ENCODE measurements around the gene DLG2. TPM values are rescaled to one million over a fixed set of nuclear protein-coding genes. Genes with fewer than 3 reads are reported as not detected.

DLG2 gene
- total and polyA plus RNA-seq, 4 donors = 0.30 to 5.5 (median 0.68) TPM

- H3K4me3 ChIP-seq (ENCODE audit: low read depth in 1 of 3, low read length in 3 of 3) = no peak overlapping the region
- TF ChIP-seq HNF4G (IDR thresholded peaks at IDR 0.05) (no peak), GABPA (IDR thresholded peaks at IDR 0.05 in 1 of 2, conservative IDR thresholded peaks at IDR 0.05 in 1 of 2) (no peak), YY1 (IDR thresholded peaks at IDR 0.05) (no peak), FOXA2 (IDR thresholded peaks at IDR 0.05) (no peak), EGR1 (IDR thresholded peaks at IDR 0.05; ENCODE audit: low read depth in 2 of 2) (no peak), NR2F2 (IDR thresholded peaks at IDR 0.05) (no peak), RAD21 (IDR thresholded peaks at IDR 0.05) (no peak)
- TF ChIP-seq, protein P1, sequence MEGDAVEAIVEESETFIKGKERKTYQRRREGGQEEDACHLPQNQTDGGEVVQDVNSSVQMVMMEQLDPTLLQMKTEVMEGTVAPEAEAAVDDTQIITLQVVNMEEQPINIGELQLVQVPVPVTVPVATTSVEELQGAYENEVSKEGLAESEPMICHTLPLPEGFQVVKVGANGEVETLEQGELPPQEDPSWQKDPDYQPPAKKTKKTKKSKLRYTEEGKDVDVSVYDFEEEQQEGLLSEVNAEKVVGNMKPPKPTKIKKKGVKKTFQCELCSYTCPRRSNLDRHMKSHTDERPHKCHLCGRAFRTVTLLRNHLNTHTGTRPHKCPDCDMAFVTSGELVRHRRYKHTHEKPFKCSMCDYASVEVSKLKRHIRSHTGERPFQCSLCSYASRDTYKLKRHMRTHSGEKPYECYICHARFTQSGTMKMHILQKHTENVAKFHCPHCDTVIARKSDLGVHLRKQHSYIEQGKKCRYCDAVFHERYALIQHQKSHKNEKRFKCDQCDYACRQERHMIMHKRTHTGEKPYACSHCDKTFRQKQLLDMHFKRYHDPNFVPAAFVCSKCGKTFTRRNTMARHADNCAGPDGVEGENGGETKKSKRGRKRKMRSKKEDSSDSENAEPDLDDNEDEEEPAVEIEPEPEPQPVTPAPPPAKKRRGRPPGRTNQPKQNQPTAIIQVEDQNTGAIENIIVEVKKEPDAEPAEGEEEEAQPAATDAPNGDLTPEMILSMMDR (IDR thresholded peaks at IDR 0.05; ENCODE audit: low read depth, low read length, missing input control) = no peak
- no peak overlapping the region for H3K9ac ChIP-seq (ENCODE audit: low read depth in 1 of 2, low read length in 2 of 2)
- H3K27me3 ChIP-seq (ENCODE audit: control insufficient read depth in 4 of 4, insufficient read depth in 4 of 4, low read length in 3 of 4) = no peaks in the 10 kb centered on the region
- H3K9me3 ChIP-seq (ENCODE audit: control insufficient read depth in 4 of 4, low read length in 3 of 4) = no peaks in the 10 kb centered on the region
- no peaks in the 10 kb centered on the region for H3K36me3 ChIP-seq (ENCODE audit: control insufficient read depth in 4 of 4, insufficient read depth in 3 of 4, low read depth in 1 of 4, low read length in 3 of 4)
- no peak for DNase-seq (ENCODE audit: low spot score)
- H3K4me1 ChIP-seq (ENCODE audit: control insufficient read depth in 4 of 4, insufficient read depth in 4 of 4, low read length in 3 of 4) = no peaks in the 10 kb centered on the region
- no peak overlapping the region for H3K27ac ChIP-seq (ENCODE audit: low read depth in 1 of 2, low read length in 2 of 2)
These were observed 942.0 kb downstream of the DLG2 start for GRCh38 chr11:84685149-84685548.

- TF ChIP-seq SP1 (IDR thresholded peaks at IDR 0.05) (no peak), HNF4G (IDR thresholded peaks at IDR 0.05) (no peak), YY1 (IDR thresholded peaks at IDR 0.05) (no peak), FOXA1 (IDR thresholded peaks at IDR 0.05) (no peak), HNF4A (conservative IDR thresholded peaks at IDR 0.05) (no peak), GABPA (IDR thresholded peaks at IDR 0.05 in 1 of 2, conservative IDR thresholded peaks at IDR 0.05 in 1 of 2) (no peak), NR2F2 (IDR thresholded peaks at IDR 0.05) (no peak), FOXA2 (IDR thresholded peaks at IDR 0.05) (no peak), RAD21 (IDR thresholded peaks at IDR 0.05) (no peak)
- TF ChIP-seq, protein P2, sequence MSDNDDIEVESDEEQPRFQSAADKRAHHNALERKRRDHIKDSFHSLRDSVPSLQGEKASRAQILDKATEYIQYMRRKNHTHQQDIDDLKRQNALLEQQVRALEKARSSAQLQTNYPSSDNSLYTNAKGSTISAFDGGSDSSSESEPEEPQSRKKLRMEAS (IDR thresholded peaks at IDR 0.05) = no peak
- TF ChIP-seq, protein P1 (IDR thresholded peaks at IDR 0.05; ENCODE audit: low read depth, low read length, missing input control) = no peak
- no peak for DNase-seq (ENCODE audit: low spot score)
- Histone ChIP-seq H3K9me3 (ENCODE audit: control insufficient read depth in 4 of 4, low read length in 3 of 4) (no peaks in the 10 kb centered on the region), H3K4me3 (ENCODE audit: low read depth in 1 of 3, low read length in 3 of 3) (no peak overlapping the region), H3K27ac (ENCODE audit: low read depth in 1 of 2, low read length in 2 of 2) (no peak overlapping the region), H3K9ac (ENCODE audit: low read depth in 1 of 2, low read length in 2 of 2) (no peak overlapping the region), H3K36me3 (ENCODE audit: control insufficient read depth in 4 of 4, insufficient read depth in 3 of 4, low read depth in 1 of 4, low read length in 3 of 4) (no peaks in the 10 kb centered on the region), H3K4me1 (ENCODE audit: control insufficient read depth in 4 of 4, insufficient read depth in 4 of 4, low read length in 3 of 4) (no peaks in the 10 kb centered on the region), H3K27me3 (ENCODE audit: control insufficient read depth in 4 of 4, insufficient read depth in 4 of 4, low read length in 3 of 4) (no peaks in the 10 kb centered on the region)
- 64% methylated on average over 2 of the region's 2 CpGs for WGBS
These were observed 945.7 kb downstream of the DLG2 start for GRCh38 chr11:84681456-84681855.

- Histone ChIP-seq H3K9me3 (ENCODE audit: control insufficient read depth in 4 of 4, low read length in 3 of 4) (no peaks in the 10 kb centered on the region), H3K4me3 (ENCODE audit: low read depth in 1 of 3, low read length in 3 of 3) (no peak overlapping the region), H3K4me1 (ENCODE audit: control insufficient read depth in 4 of 4, insufficient read depth in 4 of 4, low read length in 3 of 4) (no peaks in the 10 kb centered on the region), H3K36me3 (ENCODE audit: control insufficient read depth in 4 of 4, insufficient read depth in 3 of 4, low read depth in 1 of 4, low read length in 3 of 4) (no peaks in the 10 kb centered on the region), H3K27me3 (ENCODE audit: control insufficient read depth in 4 of 4, insufficient read depth in 4 of 4, low read length in 3 of 4) (no peaks in the 10 kb centered on the region), H3K27ac (ENCODE audit: low read depth in 1 of 2, low read length in 2 of 2) (no peak overlapping the region), H3K9ac (ENCODE audit: low read depth in 1 of 2, low read length in 2 of 2) (no peak overlapping the region)
- no peak for DNase-seq (ENCODE audit: low spot score)
- 66% methylated on average over 5 of the region's 5 CpGs for WGBS
- TF ChIP-seq FOXA1 (IDR thresholded peaks at IDR 0.05) (no peak), YY1 (IDR thresholded peaks at IDR 0.05) (no peak), RXRA (IDR thresholded peaks at IDR 0.05) (no peak), HNF4G (IDR thresholded peaks at IDR 0.05) (no peak), RAD21 (IDR thresholded peaks at IDR 0.05) (no peak), ATF3 (IDR thresholded peaks at IDR 0.05) (no peak), FOXA2 (IDR thresholded peaks at IDR 0.05) (no peak), SP1 (IDR thresholded peaks at IDR 0.05) (no peak), HNF4A (conservative IDR thresholded peaks at IDR 0.05) (no peak), NR2F2 (IDR thresholded peaks at IDR 0.05) (no peak)
- TF ChIP-seq, protein P2 (IDR thresholded peaks at IDR 0.05) = no peak
- TF ChIP-seq, protein P3, sequence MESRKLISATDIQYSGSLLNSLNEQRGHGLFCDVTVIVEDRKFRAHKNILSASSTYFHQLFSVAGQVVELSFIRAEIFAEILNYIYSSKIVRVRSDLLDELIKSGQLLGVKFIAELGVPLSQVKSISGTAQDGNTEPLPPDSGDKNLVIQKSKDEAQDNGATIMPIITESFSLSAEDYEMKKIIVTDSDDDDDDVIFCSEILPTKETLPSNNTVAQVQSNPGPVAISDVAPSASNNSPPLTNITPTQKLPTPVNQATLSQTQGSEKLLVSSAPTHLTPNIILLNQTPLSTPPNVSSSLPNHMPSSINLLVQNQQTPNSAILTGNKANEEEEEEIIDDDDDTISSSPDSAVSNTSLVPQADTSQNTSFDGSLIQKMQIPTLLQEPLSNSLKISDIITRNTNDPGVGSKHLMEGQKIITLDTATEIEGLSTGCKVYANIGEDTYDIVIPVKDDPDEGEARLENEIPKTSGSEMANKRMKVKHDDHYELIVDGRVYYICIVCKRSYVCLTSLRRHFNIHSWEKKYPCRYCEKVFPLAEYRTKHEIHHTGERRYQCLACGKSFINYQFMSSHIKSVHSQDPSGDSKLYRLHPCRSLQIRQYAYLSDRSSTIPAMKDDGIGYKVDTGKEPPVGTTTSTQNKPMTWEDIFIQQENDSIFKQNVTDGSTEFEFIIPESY (IDR thresholded peaks at IDR 0.05) = no peak
- TF ChIP-seq, protein P1 (IDR thresholded peaks at IDR 0.05; ENCODE audit: low read depth, low read length, missing input control) = no peak
These were observed 951.6 kb downstream of the DLG2 start for GRCh38 chr11:84675396-84676025.
